ENCODE measurements around the gene WDR83.
"Not testable (repeated sequence)": the region's sequence is repeated elsewhere in the genome, so short reads cannot be mapped to it uniquely, and the experiment has no call there.

Gene WDR83

GRCh38 chr19:12666265-12667048 is at the start of gene WDR83, which contains the start of gene MAN2B1:
WDR83 (plus strand) TSS chr19:12666807; CDS start chr19:12669791, 2,984 bp downstream.
MAN2B1 (minus strand) TSS chr19:12666742; CDS start chr19:12666701, 41 bp downstream.
- H3K9me3 ChIP-seq (ENCODE audit: control insufficient read depth, insufficient read depth, low read length) = no peaks in the 10 kb centered on the region
- peak within 1 kb of the TSS; percentile 92 for H3K4me2 ChIP-seq (ENCODE audit: low read length)
- peak within 1 kb of the TSS; percentile 41 for H3K27ac ChIP-seq (ENCODE audit: low read depth, low read length)
- H3K27me3 ChIP-seq (ENCODE audit: control insufficient read depth, low read length) = no peaks in the 10 kb centered on the region
- peaks cover 46% of the 10 kb centered on the region for H3K4me1 ChIP-seq (ENCODE audit: control insufficient read depth, low read length)
- peaks cover 31% of the 10 kb centered on the region for H3K36me3 ChIP-seq (ENCODE audit: control insufficient read depth, low read length)
- H3K79me2 ChIP-seq (ENCODE audit: control insufficient read depth, low read length) = peaks cover 60% of the 10 kb centered on the region
- H3F3A ChIP-seq (ENCODE audit: control insufficient read depth, insufficient read depth) = 0 out of 2 replicates have a peak, but pooled peaks cover 3% of the 10 kb centered on the region
- H3K4me3 ChIP-seq (ENCODE audit: low read length) = peak within 1 kb of the TSS; percentile 98
- TF ChIP-seq EZH2phosphoT487 (IDR thresholded peaks at IDR 0.05; ENCODE audit: borderline replicate concordance, low read length) (no peak), CTCF (IDR thresholded peaks at IDR 0.05; ENCODE audit: low read depth, low read length, poor library complexity, severe bottlenecking) (no peak)
- no peaks in the 10 kb centered on the region for H3K9me2 ChIP-seq (replicated peaks; ENCODE audit: control insufficient read depth, low read length)
- H4K20me1 ChIP-seq (ENCODE audit: control insufficient read depth, insufficient read depth, low read depth, low read length) = no peaks in the 10 kb centered on the region

DNA sequence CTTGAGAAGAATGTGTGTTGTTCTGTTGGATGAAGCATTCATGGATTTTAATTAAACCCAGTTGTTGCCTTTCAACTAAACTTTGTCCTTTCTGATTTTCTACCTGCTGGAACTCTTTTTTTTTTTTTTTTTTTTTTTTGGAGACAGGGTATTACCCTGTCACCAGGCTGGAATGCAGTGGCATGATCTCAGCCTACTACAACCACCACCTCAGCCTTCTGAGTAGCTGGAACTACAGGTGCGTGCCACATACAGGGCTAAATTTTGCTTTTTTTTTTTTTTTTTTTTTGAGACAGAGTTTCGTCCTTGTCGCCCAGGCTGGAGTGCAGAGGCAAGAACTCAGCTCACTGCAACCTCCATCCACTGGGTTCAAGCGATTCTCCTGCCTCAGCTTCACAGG is 49.0 kb upstream of the WDR83 start:
- H3K36me3 ChIP-seq (ENCODE audit: control insufficient read depth, low read length) = no peaks in the 10 kb centered on the region
- no peak for TF ChIP-seq CTCF (IDR thresholded peaks at IDR 0.05; ENCODE audit: low read depth, low read length, poor library complexity, severe bottlenecking)
- H3K4me1 ChIP-seq (ENCODE audit: control insufficient read depth, low read length) = peaks cover 42% of the 10 kb centered on the region
- no peak overlapping the region for H3K4me2 ChIP-seq (ENCODE audit: low read length)
- peaks cover 4% of the 10 kb centered on the region for H3F3A ChIP-seq (ENCODE audit: control insufficient read depth, insufficient read depth)
- peaks cover 13% of the 10 kb centered on the region; the same call in 1 of the 2 replicates for H4K20me1 ChIP-seq (ENCODE audit: control insufficient read depth, insufficient read depth, low read depth, low read length)
- no peaks in the 10 kb centered on the region for H3K9me2 ChIP-seq (replicated peaks; ENCODE audit: control insufficient read depth, low read length)
- peaks cover 12% of the 10 kb centered on the region for H3K27me3 ChIP-seq (ENCODE audit: control insufficient read depth, low read length)
- no peak overlapping the region for H3K4me3 ChIP-seq (ENCODE audit: low read length)
- H3K9me3 ChIP-seq (ENCODE audit: control insufficient read depth, insufficient read depth, low read length) = no peaks in the 10 kb centered on the region
- H3K79me2 ChIP-seq (ENCODE audit: control insufficient read depth, low read length) = peaks cover 42% of the 10 kb centered on the region
- H3K27ac ChIP-seq (ENCODE audit: low read depth, low read length) = no peak overlapping the region

GRCh38 chr19:12621253-12622024 is 45.2 kb upstream of the WDR83 start:
- not testable (repeated sequence) for H3K4me3 ChIP-seq (ENCODE audit: low read length); H4K20me1 ChIP-seq (ENCODE audit: control insufficient read depth, insufficient read depth, low read depth, low read length); H3K9me3 ChIP-seq (ENCODE audit: control insufficient read depth, insufficient read depth, low read length); H3F3A ChIP-seq (ENCODE audit: control insufficient read depth, insufficient read depth); H3K4me2 ChIP-seq (ENCODE audit: low read length); H3K36me3 ChIP-seq (ENCODE audit: control insufficient read depth, low read length); H3K27ac ChIP-seq (ENCODE audit: low read depth, low read length); H3K27me3 ChIP-seq (ENCODE audit: control insufficient read depth, low read length); H3K9me2 ChIP-seq (replicated peaks; ENCODE audit: control insufficient read depth, low read length)
- H3K4me1 ChIP-seq (ENCODE audit: control insufficient read depth, low read length) = peaks cover 12% of the 10 kb centered on the region
- peaks cover 28% of the 10 kb centered on the region for H3K79me2 ChIP-seq (ENCODE audit: control insufficient read depth, low read length)

Data from DOHH2 (cell line).